Tibial nerve (tissue), 4 donors: ENCODE results near the gene LHFPL3. TPM values are rescaled to one million over a fixed set of nuclear protein-coding genes. Genes with fewer than 3 reads are reported as not detected.

Source experiments
- DNase-seq, 2 donors: peaks; one replicate each; pipeline ENCODE4 v3.0.0-alpha.2; 2019; ENCODE audit warnings: low spot score in 2 of 2
- H3K27ac ChIP-seq, 4 donors: fragments of 200-600 bp; sonication (generic) in 3 of 4; one replicate each; pipeline ENCODE4 v1.5.1; 2017 to 2019; ENCODE audit warnings: mild to moderate bottlenecking in 1 of 4
- H3K27me3 ChIP-seq, 2 donors: fragments of 200-600 bp; sonication (generic) in 1 of 2; one replicate each; pipeline versions ENCODE4 v1.5.1 to v1.6.0; 2017 to 2019
- H3K36me3 ChIP-seq, 3 donors: fragments of 200-600 bp; sonication (generic); one replicate each; pipeline ENCODE4 v1.5.1; 2018 to 2019
- H3K4me1 ChIP-seq, 4 donors: fragments of 200-600 bp; sonication (generic) in 3 of 4; one replicate each; pipeline ENCODE4 v1.5.1; 2017 to 2019
- H3K4me3 ChIP-seq, 4 donors: fragments of 200-600 bp; sonication (generic) in 3 of 4; one replicate each; pipeline ENCODE4 v1.5.1; 2017 to 2019; ENCODE audit warnings: mild to moderate bottlenecking in 1 of 4, moderate library complexity in 1 of 4
- H3K9me3 ChIP-seq, 4 donors: fragments of 200-600 bp; sonication (generic) in 3 of 4; one replicate each; pipeline ENCODE4 v1.5.1; 2017 to 2019
- EP300 ChIP-seq, 2 donors: sonication (generic); formaldehyde crosslinking; IDR thresholded peaks; one replicate each; pipeline ENCODE4 v1.6.1; 2017; ENCODE audit warnings: antibody characterized with exemption in 2 of 2, mild to moderate bottlenecking in 1 of 2
- POLR2A ChIP-seq, 2 donors: fragments of 450-650 bp; IDR thresholded peaks; one replicate each; pipeline ENCODE4 v1.6.1; 2017; ENCODE audit warnings: antibody characterized with exemption in 2 of 2, mild to moderate bottlenecking in 2 of 2, moderate library complexity in 2 of 2
- WGBS, 2 donors: methylation state at CpG; one replicate each; pipeline ENCODE4 v1.1.5; 2018; 5-methylcytosine and 5-hydroxymethylcytosine counted together
- total RNA-seq, 4 donors: library from RNA; depleted of rRNA; stranded (reverse); fragments of >200 nt; gene quantifications; one replicate each; pipeline ENCODE4 v1.1.0, GENCODE V29; 2016
- TF ChIP-seq, protein P1 (sequence below), 5 experiments: fragments of 200-600 bp in 3 of 5; fragments of 450-650 bp in 2 of 5; sonication (generic) in 3 of 5; IDR thresholded peaks; one replicate each; pipeline ENCODE4 v1.5.1; 2016 to 2019; ENCODE audit warnings: antibody characterized with exemption in 5 of 5, mild to moderate bottlenecking in 3 of 5, moderate library complexity in 2 of 5

The LHFPL3 gene
- total RNA-seq, 4 donors from 2014 or later, result not detected

DNA sequence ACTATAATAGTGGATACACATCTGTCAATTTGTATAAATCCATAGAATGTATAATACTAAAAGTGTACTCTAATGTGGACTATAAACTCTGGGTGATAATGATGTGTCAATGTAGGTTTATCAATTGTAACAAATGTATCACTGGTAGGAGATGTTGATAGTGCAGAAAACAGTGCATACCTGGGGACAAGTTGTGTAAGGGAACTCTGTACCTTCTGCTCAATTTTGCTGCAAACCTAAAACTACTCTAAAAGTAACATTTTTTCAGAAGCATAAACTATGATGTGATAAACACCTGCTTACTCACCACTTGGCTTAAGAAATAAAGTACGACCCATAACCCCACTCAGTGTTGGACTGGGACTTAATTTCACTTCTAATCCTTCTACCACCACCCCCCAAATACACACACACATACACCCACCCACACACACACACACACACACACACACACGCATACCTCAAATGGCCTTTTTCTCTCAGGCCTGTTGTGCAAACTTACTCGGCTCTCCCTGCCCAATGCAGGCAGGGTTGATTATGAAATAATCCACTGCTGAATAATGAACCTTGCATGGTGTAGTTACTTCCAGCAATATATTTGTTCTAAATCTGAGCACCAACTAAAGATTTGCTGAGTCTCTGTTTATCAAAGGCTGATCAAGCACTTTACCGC, 531.5 kb downstream of the LHFPL3 start:
- Histone ChIP-seq H3K27me3 (no peaks in the 10 kb centered on the region), H3K4me1 (no peaks in the 10 kb centered on the region), H3K27ac (no peak overlapping the region), H3K4me3 (no peak overlapping the region), H3K36me3 (no peaks in the 10 kb centered on the region), H3K9me3 (peaks cover 0 to 13% (median 0%) of the 10 kb centered on the region in 4 donors)
- DNase-seq, result no peak
- no peak for TF ChIP-seq EP300 (IDR thresholded peaks at IDR 0.05)
- TF ChIP-seq POLR2A (IDR thresholded peaks at IDR 0.05), result no peak
- TF ChIP-seq, protein P1, sequence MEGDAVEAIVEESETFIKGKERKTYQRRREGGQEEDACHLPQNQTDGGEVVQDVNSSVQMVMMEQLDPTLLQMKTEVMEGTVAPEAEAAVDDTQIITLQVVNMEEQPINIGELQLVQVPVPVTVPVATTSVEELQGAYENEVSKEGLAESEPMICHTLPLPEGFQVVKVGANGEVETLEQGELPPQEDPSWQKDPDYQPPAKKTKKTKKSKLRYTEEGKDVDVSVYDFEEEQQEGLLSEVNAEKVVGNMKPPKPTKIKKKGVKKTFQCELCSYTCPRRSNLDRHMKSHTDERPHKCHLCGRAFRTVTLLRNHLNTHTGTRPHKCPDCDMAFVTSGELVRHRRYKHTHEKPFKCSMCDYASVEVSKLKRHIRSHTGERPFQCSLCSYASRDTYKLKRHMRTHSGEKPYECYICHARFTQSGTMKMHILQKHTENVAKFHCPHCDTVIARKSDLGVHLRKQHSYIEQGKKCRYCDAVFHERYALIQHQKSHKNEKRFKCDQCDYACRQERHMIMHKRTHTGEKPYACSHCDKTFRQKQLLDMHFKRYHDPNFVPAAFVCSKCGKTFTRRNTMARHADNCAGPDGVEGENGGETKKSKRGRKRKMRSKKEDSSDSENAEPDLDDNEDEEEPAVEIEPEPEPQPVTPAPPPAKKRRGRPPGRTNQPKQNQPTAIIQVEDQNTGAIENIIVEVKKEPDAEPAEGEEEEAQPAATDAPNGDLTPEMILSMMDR (IDR thresholded peaks at IDR 0.05), result no peak
- 71 to 73% methylated on average over 4 of the region's 4 CpGs for WGBS, 2 donors

DNA sequence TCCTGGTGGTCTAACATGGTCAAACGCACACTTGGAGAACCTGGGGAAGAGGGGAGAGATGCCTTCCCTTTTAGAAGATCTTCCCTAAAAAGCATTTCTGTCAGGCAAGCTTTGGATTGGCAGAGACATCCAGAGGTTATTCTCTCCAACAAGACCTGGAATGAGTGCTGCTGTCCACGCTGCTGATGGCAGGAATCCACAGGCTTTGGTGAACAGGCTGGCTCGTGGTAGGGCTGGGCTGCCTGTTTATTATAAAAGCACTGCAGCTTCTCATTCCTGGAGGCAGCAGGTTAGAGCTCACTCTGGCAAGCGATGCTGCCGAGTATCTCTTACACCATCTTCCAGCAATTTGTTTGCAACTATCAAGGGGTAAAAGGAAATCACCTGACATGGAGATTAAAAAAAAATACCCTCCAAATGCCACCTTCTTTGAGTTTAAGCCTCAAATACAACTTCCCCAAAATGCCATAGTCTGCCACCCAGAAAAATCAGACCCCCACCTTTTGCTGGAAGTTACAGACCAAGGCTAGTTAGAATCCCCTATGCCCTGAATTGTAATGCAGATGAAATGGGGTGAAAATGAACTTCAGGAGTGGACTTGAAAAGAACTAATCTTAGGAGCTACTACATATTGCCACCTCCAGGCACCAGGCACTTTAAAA, 533.5 kb downstream of the LHFPL3 start:
- TF ChIP-seq, protein P1 (IDR thresholded peaks at IDR 0.05), result no peak
- TF ChIP-seq EP300 (IDR thresholded peaks at IDR 0.05) (no peak), POLR2A (IDR thresholded peaks at IDR 0.05) (no peak)
- 62 to 64% methylated on average over 5 of the region's 5 CpGs for WGBS, 2 donors
- DNase-seq, result no peak
- Histone ChIP-seq H3K4me3 (no peak overlapping the region), H3K4me1 (no peaks in the 10 kb centered on the region), H3K36me3 (no peaks in the 10 kb centered on the region), H3K9me3 (peaks cover 0 to 18% (median 0%) of the 10 kb centered on the region in 4 donors), H3K27me3 (no peaks in the 10 kb centered on the region), H3K27ac (no peak overlapping the region)

DNA sequence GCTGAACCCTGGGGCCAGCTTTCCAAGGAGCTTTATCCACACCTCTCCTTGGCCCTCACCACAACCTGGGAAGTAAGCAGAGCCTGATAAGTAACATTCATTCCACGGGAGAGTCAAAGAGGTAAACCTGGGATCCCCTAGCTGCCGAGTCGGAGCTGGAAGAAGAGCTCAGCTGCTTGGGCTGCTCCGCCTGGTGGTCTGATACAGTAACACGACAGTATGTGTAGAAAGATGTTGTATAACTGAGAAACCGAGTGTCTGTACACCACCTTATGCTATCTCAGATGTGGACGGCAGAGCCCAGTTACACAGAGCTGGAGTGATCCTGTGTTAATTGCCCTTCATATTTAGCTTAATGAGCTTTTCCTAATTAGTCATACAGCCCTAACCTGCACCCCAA, 534.3 kb downstream of the LHFPL3 start:
- Histone ChIP-seq H3K4me3 (no peak overlapping the region), H3K36me3 (no peaks in the 10 kb centered on the region), H3K9me3 (peaks cover 0 to 18% (median 0%) of the 10 kb centered on the region in 4 donors), H3K27me3 (no peaks in the 10 kb centered on the region), H3K27ac (no peak overlapping the region), H3K4me1 (no peaks in the 10 kb centered on the region)
- WGBS, 2 donors, result 61 to 62% methylated on average over 7 of the region's 7 CpGs
- DNase-seq, result no peak
- TF ChIP-seq EP300 (IDR thresholded peaks at IDR 0.05) (no peak), POLR2A (IDR thresholded peaks at IDR 0.05) (no peak)
- TF ChIP-seq, protein P1 (IDR thresholded peaks at IDR 0.05), result no peak

DNA sequence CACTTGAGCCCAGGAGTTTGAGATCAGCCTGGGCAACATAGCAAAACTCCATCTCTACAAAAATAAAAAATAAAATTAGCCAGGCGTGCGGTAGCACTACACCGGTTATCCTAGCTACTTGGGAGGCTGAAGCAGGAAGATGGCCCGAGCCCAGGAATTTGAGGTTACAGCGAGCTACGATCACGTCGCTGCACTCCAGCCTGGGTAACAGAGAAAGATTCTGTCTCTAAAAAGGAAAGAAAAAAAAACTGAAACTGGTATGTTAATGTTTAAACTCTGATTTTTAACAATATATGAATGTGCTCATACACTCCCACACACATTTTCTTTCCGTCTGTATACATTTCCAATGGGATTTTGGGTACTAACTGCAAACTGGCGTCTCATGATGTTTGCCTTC, 545.0 kb downstream of the LHFPL3 start:
- Histone ChIP-seq H3K27ac (no peak overlapping the region), H3K4me1 (no peaks in the 10 kb centered on the region), H3K4me3 (no peak overlapping the region), H3K9me3 (no peaks in the 10 kb centered on the region), H3K27me3 (no peaks in the 10 kb centered on the region), H3K36me3 (no peaks in the 10 kb centered on the region)
- no peak for DNase-seq
- 19 to 23% methylated on average over 10 of the region's 10 CpGs for WGBS, 2 donors
- TF ChIP-seq POLR2A (IDR thresholded peaks at IDR 0.05), result no peak
- TF ChIP-seq EP300 (IDR thresholded peaks at IDR 0.05), result no peak
- TF ChIP-seq, protein P1 (IDR thresholded peaks at IDR 0.05), result no peak

DNA sequence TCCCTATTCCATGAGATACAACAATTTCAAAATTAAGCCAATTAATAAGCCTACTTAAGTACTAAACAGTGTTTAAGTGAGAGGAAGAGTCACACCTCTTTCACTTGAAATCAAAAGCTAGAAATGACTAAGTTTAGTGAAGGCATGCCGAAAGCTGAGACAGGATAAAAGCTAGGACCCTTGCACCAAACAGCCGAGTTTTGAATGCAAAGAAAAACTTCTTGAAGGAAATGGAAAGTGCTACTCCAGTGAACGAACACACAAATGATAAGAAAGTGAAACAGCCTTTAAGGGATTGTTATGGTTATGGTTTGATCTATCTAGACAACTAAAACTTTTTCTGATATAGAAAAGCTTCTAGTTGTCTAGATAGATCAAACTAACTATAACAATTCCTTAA, 550.2 kb downstream of the LHFPL3 start:
- Histone ChIP-seq H3K4me1 (peaks cover 0 to 7% (median 3%) of the 10 kb centered on the region in 4 donors), H3K27ac (no peak overlapping the region), H3K9me3 (peaks cover 0 to 11% (median 0%) of the 10 kb centered on the region in 4 donors), H3K27me3 (no peaks in the 10 kb centered on the region), H3K36me3 (no peaks in the 10 kb centered on the region), H3K4me3 (no peak overlapping the region)
- TF ChIP-seq, protein P1 (IDR thresholded peaks at IDR 0.05), result no peak
- no peak for TF ChIP-seq POLR2A (IDR thresholded peaks at IDR 0.05)
- TF ChIP-seq EP300 (IDR thresholded peaks at IDR 0.05), result no peak
- WGBS, 2 donors, result 90 to 92% methylated on average over 3 of the region's 3 CpGs
- no peak for DNase-seq
